ENCODE data around the gene MORC3.

DNA sequence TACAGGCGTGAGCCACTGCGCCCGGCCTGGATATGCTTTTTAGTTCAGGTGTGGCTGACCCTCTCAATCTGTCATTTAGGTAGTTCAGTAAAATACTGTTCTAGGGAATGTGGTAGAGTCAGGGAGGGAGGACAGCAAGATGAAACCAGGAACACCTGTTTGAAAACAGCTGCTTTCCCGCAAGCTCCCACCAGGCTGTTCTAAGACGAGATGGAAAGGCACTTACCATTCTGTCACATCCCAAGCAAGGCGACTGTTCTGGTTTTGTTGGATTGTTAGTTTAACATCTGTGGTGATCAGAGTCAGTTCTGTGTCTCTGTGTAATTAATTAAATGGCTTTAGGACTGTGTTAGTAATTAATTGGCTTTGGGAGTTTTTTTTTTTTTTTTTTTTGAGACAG is 68.1 kb downstream of the MORC3 start:
- TF ChIP-seq, protein P1, sequence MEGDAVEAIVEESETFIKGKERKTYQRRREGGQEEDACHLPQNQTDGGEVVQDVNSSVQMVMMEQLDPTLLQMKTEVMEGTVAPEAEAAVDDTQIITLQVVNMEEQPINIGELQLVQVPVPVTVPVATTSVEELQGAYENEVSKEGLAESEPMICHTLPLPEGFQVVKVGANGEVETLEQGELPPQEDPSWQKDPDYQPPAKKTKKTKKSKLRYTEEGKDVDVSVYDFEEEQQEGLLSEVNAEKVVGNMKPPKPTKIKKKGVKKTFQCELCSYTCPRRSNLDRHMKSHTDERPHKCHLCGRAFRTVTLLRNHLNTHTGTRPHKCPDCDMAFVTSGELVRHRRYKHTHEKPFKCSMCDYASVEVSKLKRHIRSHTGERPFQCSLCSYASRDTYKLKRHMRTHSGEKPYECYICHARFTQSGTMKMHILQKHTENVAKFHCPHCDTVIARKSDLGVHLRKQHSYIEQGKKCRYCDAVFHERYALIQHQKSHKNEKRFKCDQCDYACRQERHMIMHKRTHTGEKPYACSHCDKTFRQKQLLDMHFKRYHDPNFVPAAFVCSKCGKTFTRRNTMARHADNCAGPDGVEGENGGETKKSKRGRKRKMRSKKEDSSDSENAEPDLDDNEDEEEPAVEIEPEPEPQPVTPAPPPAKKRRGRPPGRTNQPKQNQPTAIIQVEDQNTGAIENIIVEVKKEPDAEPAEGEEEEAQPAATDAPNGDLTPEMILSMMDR (IDR thresholded peaks at IDR 0.05; ENCODE audit: low read depth, low read length, poor library complexity, severe bottlenecking) = no peak
- TF ChIP-seq EZH2phosphoT487 (IDR thresholded peaks at IDR 0.05; ENCODE audit: borderline replicate concordance, low read length) = no peak
